Posterior vena cava (tissue), 2 donors: Measurements from ENCODE around the gene FOXJ3. TPM values are rescaled to one million over a fixed set of nuclear protein-coding genes. Genes with fewer than 3 reads are reported as not detected.

Source experiments
- DNase-seq: peaks from one replicate; pipeline ENCODE4 v3.0.0-alpha.2; 2020; ENCODE audit warnings: low spot score
- intact Hi-C, 2 donors: fragments of 100-400 bp; cut with DNase I; formaldehyde crosslinking; loops; one replicate each; pipeline versions ENCODE4 v1.14.1 to v1.14.2; 2022 to 2023
- total RNA-seq, 2 donors: library from RNA; stranded (reverse); fragmentation: NEBNext Ultra II Directional; extraction: Animal tissue kit (Norgen Biotek cat#: 25700); gene quantifications; one replicate each; pipeline ENCODE4 v1.2.1, GENCODE V29; 2021
- donor health status: DM: yes; HTN: yes; CAD: no.
- donor health status: DM: yes; HTN: yes; CAD: no.

The FOXJ3 gene
- total RNA-seq, 2 donors from 2014 or later = 44.3 to 45.4 TPM

DNA sequence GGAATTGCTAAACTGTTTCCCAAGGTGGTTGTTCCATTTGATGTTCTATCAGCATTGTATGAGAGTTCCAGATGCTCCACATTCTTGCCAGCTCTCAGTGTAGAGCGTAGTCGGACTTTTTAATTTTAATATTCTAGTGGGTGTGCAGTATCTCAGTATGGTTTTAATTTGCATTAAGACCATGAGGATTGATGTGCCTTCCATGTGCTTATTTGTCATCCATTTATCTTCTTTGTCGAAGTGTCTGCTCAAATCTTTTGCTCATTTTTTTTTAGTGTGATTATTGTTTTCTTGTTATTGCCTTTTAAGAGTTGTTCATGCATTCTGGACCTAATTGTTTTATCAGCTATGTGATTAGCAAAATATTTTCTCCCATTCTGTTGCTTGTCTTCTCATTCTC is 195.6 kb downstream of the FOXJ3 start:
- DNase-seq = no peak
- intact Hi-C loops = loop anchor here in 1 of 2 donors (2.0 kb wide), 1 partner anchor 49 kb away; no protein-coding TSS in a partner anchor

DNA sequence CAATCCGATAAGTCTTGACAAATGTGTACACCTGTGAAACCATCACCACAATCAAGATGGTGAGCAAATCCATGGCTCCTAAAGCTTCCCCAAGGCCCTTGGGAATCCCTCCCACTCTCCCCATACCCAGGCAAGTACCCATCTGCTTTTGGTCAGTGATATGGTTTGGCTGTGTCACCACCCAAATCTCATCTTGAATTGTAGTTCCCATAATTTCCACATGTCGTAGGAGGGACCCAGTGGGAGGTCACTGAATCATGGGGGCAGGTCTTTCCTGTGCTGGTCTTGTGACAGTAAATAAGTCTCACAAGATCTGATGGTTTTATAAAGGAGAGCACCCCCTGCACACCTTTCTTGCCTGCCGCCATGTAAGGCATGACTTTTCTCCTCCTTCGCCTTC is 196.4 kb downstream of the FOXJ3 start:
- intact Hi-C loops = loop anchor here in 1 of 2 donors (2.0 kb wide), 1 partner anchor 48 kb away; no protein-coding TSS in a partner anchor

DNA sequence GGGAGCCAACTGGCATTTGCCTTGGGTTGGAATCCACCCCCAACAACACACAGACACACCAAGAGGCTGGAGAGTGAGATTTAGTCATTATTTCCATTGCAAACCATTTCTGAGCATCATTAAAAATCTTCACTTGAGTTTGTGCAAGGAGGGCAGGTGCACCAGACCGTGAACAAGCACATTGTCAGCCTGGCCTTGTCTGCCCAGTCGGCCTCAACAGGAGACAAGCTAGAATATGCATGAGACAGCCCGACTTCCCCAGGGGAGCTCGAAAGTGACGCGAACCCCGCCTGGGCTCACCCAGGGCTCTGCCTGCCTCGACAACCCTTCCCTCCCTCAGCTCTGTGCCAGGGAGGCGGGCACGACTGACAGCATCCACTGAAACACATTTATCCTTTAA is 197.3 kb downstream of the FOXJ3 start:
- intact Hi-C loops = loop anchor here in 1 of 2 donors (2.0 kb wide), 1 partner anchor 47 kb away; no protein-coding TSS in a partner anchor
- DNase-seq = no peak

More for the DNA sequence above, 196.4 kb downstream of the FOXJ3 start:
- no peak for DNase-seq

DNA sequence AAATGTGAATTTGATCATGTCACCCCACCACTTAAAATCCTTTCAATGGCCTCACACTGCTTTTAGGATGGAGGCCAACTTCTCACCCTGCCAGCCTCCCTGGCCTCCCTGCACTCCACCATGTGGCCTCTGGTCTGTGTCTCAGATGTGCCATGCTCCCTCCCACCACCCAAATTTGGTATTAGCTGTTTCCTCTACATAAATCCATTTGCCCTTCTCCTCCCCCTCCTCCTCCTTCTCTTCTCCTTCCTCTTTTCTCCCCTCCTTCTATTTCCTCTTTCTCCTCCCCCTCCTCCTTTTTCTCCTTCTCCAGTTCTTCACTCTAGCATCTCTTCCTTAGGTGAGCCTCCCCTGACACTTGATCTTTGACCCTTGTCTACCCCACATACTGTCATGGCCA is 198.6 kb downstream of the FOXJ3 start:
- intact Hi-C loops = no loop called here

DNA sequence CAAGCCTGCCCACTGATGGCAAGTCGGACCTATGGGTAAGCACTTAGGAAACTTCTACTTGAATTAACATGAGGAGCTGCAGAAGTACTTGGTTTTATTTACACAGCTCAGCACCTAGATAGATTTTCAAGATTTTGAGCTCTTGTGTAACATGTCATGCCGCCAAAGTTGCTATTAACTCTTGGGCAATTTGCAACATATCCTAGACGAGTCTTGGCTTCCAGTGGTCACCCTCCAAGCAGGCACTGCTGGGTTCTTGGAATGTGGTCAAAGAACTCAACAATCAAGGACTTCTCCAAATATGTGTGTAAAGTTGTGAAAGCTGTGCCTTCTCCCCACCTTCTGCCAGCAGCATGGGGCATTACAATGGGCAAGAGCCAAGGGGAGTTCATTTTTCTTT is 199.6 kb downstream of the FOXJ3 start:
- DNase-seq = no peak
- intact Hi-C loops = no loop called here

More for the DNA sequence above, 198.6 kb downstream of the FOXJ3 start:
- DNase-seq = no peak

DNA sequence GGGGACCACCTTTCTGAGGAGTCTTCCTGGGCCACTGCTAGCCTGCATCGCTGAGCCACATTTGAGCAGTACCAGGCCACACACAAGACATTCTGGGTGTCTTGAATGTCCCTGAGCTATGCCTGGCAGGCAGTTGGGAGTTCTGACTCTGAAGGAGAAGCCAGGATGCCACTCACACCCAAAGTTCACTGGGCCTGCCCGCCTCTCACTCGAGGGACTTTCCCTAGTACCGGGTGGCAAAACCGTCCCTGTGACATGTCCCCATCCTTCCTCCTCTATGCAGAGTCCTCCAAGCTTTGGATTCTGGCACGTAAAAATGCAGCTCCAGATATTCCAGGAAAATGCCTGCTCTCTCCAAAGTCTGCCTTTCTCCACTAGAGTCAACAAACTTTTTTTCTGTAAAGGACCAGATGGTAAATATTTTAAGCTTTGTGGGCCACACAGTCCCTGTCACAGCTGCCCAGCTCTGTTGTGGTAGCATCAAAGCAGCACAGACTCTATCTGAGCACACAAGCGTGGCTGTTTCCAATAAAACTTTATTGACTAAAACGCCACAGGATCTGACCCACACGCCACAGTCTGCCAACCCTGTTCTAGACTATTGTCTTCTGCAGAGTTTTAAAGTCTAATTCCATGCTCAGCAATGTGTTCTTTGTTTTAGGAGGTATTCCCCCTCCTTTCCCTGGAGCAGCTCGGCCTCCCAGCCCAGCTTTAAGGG is 201.1 kb downstream of the FOXJ3 start:
- intact Hi-C loops = no loop called here

DNA sequence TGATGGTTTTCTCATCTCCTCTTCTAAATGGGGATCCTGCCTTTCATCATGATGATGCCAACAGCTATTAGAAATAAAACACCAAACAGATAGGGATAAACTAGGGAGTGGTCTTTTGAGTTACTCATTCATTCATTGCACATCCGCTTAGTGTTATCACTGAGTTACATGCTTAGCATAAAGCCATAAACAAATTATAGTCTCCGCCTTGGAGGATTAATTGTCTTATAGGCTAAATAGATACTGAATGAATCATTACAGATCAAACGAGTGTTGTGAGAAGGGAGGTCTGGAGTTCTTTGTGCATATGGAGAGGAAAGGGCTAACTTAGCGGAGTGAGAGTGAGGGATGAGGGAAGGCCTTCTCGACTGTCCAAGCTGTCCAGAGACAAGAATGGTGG is 201.6 kb downstream of the FOXJ3 start:
- no peak for DNase-seq
- intact Hi-C loops = no loop called here

More for the DNA sequence above, 201.1 kb downstream of the FOXJ3 start:
- DNase-seq = no peak

DNA sequence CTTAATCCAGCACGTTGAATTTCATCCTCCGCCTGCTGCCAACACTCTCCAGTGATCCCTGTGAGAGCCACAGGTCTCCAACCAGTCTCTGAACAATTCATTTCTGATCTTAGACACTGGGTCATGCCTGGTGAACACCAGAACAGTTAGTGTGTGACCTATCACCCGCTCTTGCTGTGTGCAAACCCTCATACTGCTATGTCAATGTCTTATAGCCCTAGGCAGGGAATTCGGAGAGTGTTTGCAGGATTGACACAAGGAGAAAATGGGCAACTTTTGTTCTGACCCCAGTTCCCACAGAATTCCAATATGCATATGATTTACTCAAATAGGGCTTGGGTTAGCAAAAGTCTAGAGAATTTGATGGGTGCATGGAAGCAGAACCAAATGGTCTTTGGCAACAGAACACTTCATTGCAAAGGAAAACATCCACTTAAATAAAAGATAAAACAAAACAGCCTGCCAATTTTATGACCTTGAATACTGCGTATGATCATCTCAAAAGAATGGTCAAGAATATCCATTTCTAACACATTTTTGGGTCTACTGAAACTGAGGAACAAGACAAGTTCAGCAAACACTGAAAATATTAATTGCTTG is 204.9 kb downstream of the FOXJ3 start:
- no peak for DNase-seq
- intact Hi-C loops = no loop called here

DNA sequence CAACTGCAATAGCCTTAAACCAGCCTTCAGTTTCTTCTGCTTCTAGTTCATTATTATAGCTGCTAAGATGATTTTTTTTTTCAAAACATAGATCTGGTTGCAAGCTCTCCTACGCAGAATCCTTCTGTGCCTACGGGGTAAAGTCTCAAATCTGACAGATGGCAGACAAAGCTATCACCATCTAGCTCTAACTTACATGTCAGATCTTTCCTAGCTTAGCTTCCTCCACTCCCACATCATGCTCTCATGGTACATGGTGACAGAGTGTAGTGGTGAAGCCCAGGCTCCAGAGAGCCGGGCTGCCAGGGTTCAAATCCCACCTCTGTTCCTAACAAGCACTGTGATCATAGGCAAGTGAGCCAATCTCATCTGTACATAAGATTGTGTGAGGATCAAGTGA is 206.1 kb downstream of the FOXJ3 start:
- DNase-seq = no peak
- intact Hi-C loops = no loop called here

DNA sequence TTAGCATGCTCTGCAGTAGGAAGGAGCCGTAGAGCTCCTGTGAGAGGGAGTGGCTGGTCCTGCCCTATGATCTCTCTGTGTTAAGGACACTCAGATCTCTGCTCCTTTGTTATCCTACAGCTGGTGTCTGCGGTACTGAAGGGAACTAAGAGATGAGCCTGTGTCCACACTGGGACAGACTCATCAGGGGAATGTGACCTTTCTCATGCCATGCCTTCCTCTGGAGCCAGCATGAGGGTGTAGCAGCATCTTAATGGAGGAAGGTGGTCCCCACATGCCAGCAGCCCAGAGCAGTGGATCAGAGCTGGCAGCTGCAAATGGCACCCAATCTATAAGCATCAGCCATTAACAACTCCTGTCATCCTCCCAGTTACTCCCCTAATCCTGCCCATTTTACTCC is 206.5 kb downstream of the FOXJ3 start:
- no peak for DNase-seq
- intact Hi-C loops = no loop called here

DNA sequence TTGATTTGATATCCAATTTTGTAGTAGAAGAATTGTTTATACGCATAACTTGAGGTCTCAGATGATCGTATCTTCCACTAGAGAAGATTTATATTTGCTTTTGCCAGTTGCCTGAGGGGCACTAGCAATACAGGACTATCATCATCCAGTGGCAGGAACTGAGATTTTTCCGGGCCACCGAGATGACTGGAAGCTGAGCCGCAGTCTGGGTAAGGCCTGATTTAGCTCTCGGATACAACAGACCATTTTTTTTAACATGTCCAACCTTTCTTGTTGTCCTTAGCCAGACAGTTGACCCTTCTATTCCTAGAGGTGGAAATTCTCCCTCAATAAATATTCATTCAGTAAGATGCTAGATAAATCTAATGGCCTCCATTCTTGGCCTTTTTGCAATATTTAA is 207.3 kb downstream of the FOXJ3 start:
- intact Hi-C loops = no loop called here
- DNase-seq = no peak

Other genes starting within 250 kb of the FOXJ3 start
- not detected for gene GUCA2B, start 181.8 kb downstream of the FOXJ3 start, total RNA-seq
- gene GUCA2A, start 170.5 kb downstream of the FOXJ3 start, total RNA-seq = not detected
- gene RIMKLA, start 45.6 kb upstream of the FOXJ3 start, total RNA-seq = under 1 TPM; 0.24 to 0.74 TPM
- gene ZMYND12, start 120.8 kb upstream of the FOXJ3 start, total RNA-seq = under 1 TPM in 1 of 2 donors, not detected in 1; 0.69 TPM
- 10 to 100 TPM; 47.0 to 55.9 TPM for gene PPCS, start 121.3 kb upstream of the FOXJ3 start, total RNA-seq
- 1 to 10 TPM; 4.3 to 4.6 TPM for gene CCDC30, start 128.1 kb upstream of the FOXJ3 start, total RNA-seq